Measurements from ENCODE around the gene KRTAP20-2. TPM values are rescaled to one million over a fixed set of nuclear protein-coding genes. Genes with fewer than 3 reads are reported as not detected.

Gene KRTAP20-2
- total RNA-seq, 1 donor from 2014 or later: not detected

- peaks cover 9% of the 10 kb centered on the region for H3K36me3 Mint-ChIP-seq (ENCODE audit: low read depth, unreplicated experiment)
- no peaks in the 10 kb centered on the region for H3K27me3 Mint-ChIP-seq (ENCODE audit: unreplicated experiment)
- H3K9me3 Mint-ChIP-seq (ENCODE audit: unreplicated experiment): no peaks in the 10 kb centered on the region
- H3K4me3 Mint-ChIP-seq (ENCODE audit: unreplicated experiment): no peak overlapping the region
- no peaks in the 10 kb centered on the region for H3K4me1 Mint-ChIP-seq (ENCODE audit: unreplicated experiment)
- TF ChIP-seq CTCF (IDR thresholded peaks at IDR 0.05; ENCODE audit: unreplicated experiment): no peak
- no peak overlapping the region for H3K27ac Mint-ChIP-seq (ENCODE audit: unreplicated experiment)
- DNase-seq (ENCODE audit: low spot score): no peak
Observed at GRCh38 chr21:30620080-30620479, 14.9 kb upstream of the KRTAP20-2 start.

GRCh38 chr21:30620522-30620921, 14.5 kb upstream of the KRTAP20-2 start, which contains the start of gene KRTAP20-4:
Gene KRTAP20-4, plus strand, starts transcription at chr21:30620627.
- no peak within 1 kb of the TSS for H3K4me3 Mint-ChIP-seq (ENCODE audit: unreplicated experiment)
- no peak for TF ChIP-seq CTCF (IDR thresholded peaks at IDR 0.05; ENCODE audit: unreplicated experiment)
- DNase-seq (ENCODE audit: low spot score): no peak
- H3K9me3 Mint-ChIP-seq (ENCODE audit: unreplicated experiment): no peaks in the 10 kb centered on the region
- H3K27me3 Mint-ChIP-seq (ENCODE audit: unreplicated experiment): no peaks in the 10 kb centered on the region
- no peaks in the 10 kb centered on the region for H3K4me1 Mint-ChIP-seq (ENCODE audit: unreplicated experiment)
- no peak within 1 kb of the TSS for H3K27ac Mint-ChIP-seq (ENCODE audit: unreplicated experiment)
- H3K36me3 Mint-ChIP-seq (ENCODE audit: low read depth, unreplicated experiment): peaks cover 9% of the 10 kb centered on the region

GRCh38 chr21:30623362-30623761, 11.6 kb upstream of the KRTAP20-2 start:
- Mint-ChIP-seq H3K4me3 (ENCODE audit: unreplicated experiment) (no peak overlapping the region), H3K4me1 (ENCODE audit: unreplicated experiment) (no peaks in the 10 kb centered on the region), H3K9me3 (ENCODE audit: unreplicated experiment) (peaks cover 8% of the 10 kb centered on the region), H3K27me3 (ENCODE audit: unreplicated experiment) (no peaks in the 10 kb centered on the region), H3K27ac (ENCODE audit: unreplicated experiment) (no peak overlapping the region), H3K36me3 (ENCODE audit: low read depth, unreplicated experiment) (peaks cover 15% of the 10 kb centered on the region)
- DNase-seq (ENCODE audit: low spot score): no peak
- no peak for TF ChIP-seq CTCF (IDR thresholded peaks at IDR 0.05; ENCODE audit: unreplicated experiment)

- no peaks in the 10 kb centered on the region for H3K4me1 Mint-ChIP-seq (ENCODE audit: unreplicated experiment)
- H3K27me3 Mint-ChIP-seq (ENCODE audit: unreplicated experiment): no peaks in the 10 kb centered on the region
- TF ChIP-seq CTCF (IDR thresholded peaks at IDR 0.05; ENCODE audit: unreplicated experiment): no peak
- H3K9me3 Mint-ChIP-seq (ENCODE audit: unreplicated experiment): peaks cover 8% of the 10 kb centered on the region
- no peak overlapping the region for H3K27ac Mint-ChIP-seq (ENCODE audit: unreplicated experiment)
- no peak for DNase-seq (ENCODE audit: low spot score)
- peaks cover 15% of the 10 kb centered on the region for H3K36me3 Mint-ChIP-seq (ENCODE audit: low read depth, unreplicated experiment)
- H3K4me3 Mint-ChIP-seq (ENCODE audit: unreplicated experiment): no peak overlapping the region
Observed at GRCh38 chr21:30625449-30626165, 9.4 kb upstream of the KRTAP20-2 start.

GRCh38 chr21:30628109-30628508, 6.9 kb upstream of the KRTAP20-2 start:
- no peak for DNase-seq (ENCODE audit: low spot score)
- Mint-ChIP-seq H3K4me3 (ENCODE audit: unreplicated experiment) (no peak overlapping the region), H3K27me3 (ENCODE audit: unreplicated experiment) (no peaks in the 10 kb centered on the region), H3K4me1 (ENCODE audit: unreplicated experiment) (no peaks in the 10 kb centered on the region), H3K36me3 (ENCODE audit: low read depth, unreplicated experiment) (peaks cover 15% of the 10 kb centered on the region), H3K27ac (ENCODE audit: unreplicated experiment) (no peak overlapping the region), H3K9me3 (ENCODE audit: unreplicated experiment) (peaks cover 8% of the 10 kb centered on the region)
- no peak for TF ChIP-seq CTCF (IDR thresholded peaks at IDR 0.05; ENCODE audit: unreplicated experiment)

All from endothelial cell (in vitro differentiated cells).